ENCODE results near the gene PDE1C.

DNA sequence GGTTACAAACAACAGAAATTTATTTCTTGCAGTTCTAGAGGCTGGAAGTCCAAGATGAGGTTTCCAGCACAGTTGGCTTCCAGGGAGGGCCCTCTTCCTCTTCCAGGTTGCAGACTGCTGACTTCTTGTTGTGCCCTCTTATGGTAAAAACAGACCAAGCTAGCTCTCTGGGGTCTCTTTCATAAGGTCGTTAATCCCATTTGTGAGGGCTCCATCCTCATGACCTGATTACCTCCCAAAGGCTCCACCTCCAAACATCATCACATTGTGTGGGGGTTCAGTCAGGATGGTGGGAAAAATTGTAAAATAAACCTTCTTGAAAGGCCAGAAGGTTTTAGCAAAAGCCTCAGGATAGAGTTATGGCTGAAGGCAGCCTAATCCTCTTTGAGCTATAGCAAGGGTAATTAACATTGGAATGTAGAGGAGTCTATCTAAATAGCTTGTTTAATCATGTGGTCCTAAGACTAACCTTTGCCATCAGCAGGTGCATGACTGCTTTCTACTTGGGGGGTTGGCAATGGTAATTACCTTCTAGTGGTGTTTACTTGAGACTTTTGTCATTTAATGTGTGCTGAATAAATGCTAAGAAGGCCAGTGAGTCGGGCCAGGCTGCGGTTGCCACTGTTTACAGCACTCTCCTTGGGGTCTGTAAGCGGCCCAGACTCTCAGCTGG lies 302.4 kb downstream of the PDE1C start:
- TF ChIP-seq, protein P1, sequence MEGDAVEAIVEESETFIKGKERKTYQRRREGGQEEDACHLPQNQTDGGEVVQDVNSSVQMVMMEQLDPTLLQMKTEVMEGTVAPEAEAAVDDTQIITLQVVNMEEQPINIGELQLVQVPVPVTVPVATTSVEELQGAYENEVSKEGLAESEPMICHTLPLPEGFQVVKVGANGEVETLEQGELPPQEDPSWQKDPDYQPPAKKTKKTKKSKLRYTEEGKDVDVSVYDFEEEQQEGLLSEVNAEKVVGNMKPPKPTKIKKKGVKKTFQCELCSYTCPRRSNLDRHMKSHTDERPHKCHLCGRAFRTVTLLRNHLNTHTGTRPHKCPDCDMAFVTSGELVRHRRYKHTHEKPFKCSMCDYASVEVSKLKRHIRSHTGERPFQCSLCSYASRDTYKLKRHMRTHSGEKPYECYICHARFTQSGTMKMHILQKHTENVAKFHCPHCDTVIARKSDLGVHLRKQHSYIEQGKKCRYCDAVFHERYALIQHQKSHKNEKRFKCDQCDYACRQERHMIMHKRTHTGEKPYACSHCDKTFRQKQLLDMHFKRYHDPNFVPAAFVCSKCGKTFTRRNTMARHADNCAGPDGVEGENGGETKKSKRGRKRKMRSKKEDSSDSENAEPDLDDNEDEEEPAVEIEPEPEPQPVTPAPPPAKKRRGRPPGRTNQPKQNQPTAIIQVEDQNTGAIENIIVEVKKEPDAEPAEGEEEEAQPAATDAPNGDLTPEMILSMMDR (IDR thresholded peaks at IDR 0.05), result no peak
- no peak for TF ChIP-seq POLR2A (IDR thresholded peaks at IDR 0.05)
